H1 (cell line): ENCODE data around the gene ZNHIT3. TPM values are rescaled to one million over a fixed set of nuclear protein-coding genes. Genes with fewer than 3 reads are reported as not detected.
A peak's percentile ranks its signal among the peaks of the same experiment; 100 is the strongest.

Source experiments
- CTCF ChIA-PET: fragments of 300-600 bp; sonication (Branson Sonifier 250); formaldehyde crosslinking; loops from one replicate; lab custom pipeline; 2021; ENCODE audit not compliant: partially characterized antibody; lab: Charles Lee
- POLR2A ChIA-PET: fragments of 300-600 bp; sonication (Branson Sonifier 250); formaldehyde crosslinking; loops from one replicate; lab custom pipeline; 2021; ENCODE audit warnings: inconsistent platforms; ENCODE audit not compliant: partially characterized antibody; lab: Charles Lee
- DNase-seq, 2 experiments: peaks; one replicate each; pipeline versions ENCODE4 v3.0.0 to v3.0.0-alpha.2; 2010 to 2022; ENCODE audit warnings: low spot score in 2 of 2, low read depth in 1 of 2, mixed read lengths in 1 of 2
- FAIRE-seq: peaks from 2 replicates; lab custom pipeline; 2011; peaks lifted over from hg19 to GRCh38; lab: Jason Lieb, UNC
- H2AFZ ChIP-seq: 2 replicates; pipeline ENCODE4 v1.8.1; 2012; ENCODE audit warnings: low read length, inconsistent platforms
- H2AK5ac ChIP-seq: 2 replicates; pipeline ENCODE4 v1.6.1; 2013; ENCODE audit warnings: low read depth, low read length
- H2BK120ac ChIP-seq: replicated peaks from 2 replicates; pipeline ENCODE3; 2013; ENCODE audit warnings: low read depth, low read length, inconsistent platforms
- H2BK12ac ChIP-seq: 2 replicates; pipeline ENCODE4 v1.6.1; 2013; ENCODE audit warnings: low read depth, low read length
- H2BK15ac ChIP-seq: 2 replicates; pipeline ENCODE4 v1.6.1; 2013; ENCODE audit warnings: low read length
- H2BK20ac ChIP-seq: 2 replicates; pipeline ENCODE4 v1.6.1; 2013; ENCODE audit warnings: low read length
- H2BK5ac ChIP-seq: 2 replicates; pipeline ENCODE4 v1.6.1; 2013; ENCODE audit warnings: low read depth, low read length
- H3K14ac ChIP-seq: 2 replicates; pipeline ENCODE4 v1.6.1; 2013; ENCODE audit warnings: inconsistent platforms; ENCODE audit not compliant: insufficient read length
- H3K18ac ChIP-seq: 2 replicates; pipeline ENCODE4 v1.6.1; 2013; ENCODE audit warnings: low read length; ENCODE audit errors: extremely low read depth
- H3K23ac ChIP-seq: 2 replicates; pipeline ENCODE4 v1.6.1; 2013; ENCODE audit warnings: inconsistent platforms; ENCODE audit not compliant: insufficient read length
- H3K23me2 ChIP-seq: 2 replicates; pipeline ENCODE4 v1.6.1; 2013; ENCODE audit warnings: low read depth, low read length
- H3K27ac ChIP-seq: 2 replicates; pipeline ENCODE4 v1.6.1; 2011; ENCODE audit warnings: low read depth, low read length, inconsistent platforms
- H3K27me3 ChIP-seq, 4 experiments: replicated peaks in 1 of 4; 1 replicate in 1 of 4; 2 replicates in 3 of 4; pipeline versions ENCODE4 v1.6.1 to v1.8.1; 2011 to 2013; ENCODE audit warnings: low read length in 3 of 4, mild to moderate bottlenecking in 3 of 4, inconsistent platforms in 2 of 4, mixed read lengths in 2 of 4, moderate library complexity in 1 of 4; ENCODE audit not compliant: control insufficient read depth in 3 of 4, insufficient read depth in 3 of 4; ENCODE audit errors: extremely low read depth in 1 of 4
- H3K36me3 ChIP-seq, 4 experiments: 2 replicates each; pipeline versions ENCODE4 v1.6.1 to v1.8.1; 2011 to 2013; ENCODE audit warnings: mild to moderate bottlenecking in 4 of 4, low read length in 3 of 4, moderate library complexity in 2 of 4, control low read depth in 1 of 4, inconsistent platforms in 1 of 4; ENCODE audit not compliant: insufficient read depth in 4 of 4, control insufficient read depth in 2 of 4
- H3K4ac ChIP-seq: replicated peaks from 2 replicates; pipeline ENCODE3; 2013; ENCODE audit warnings: low read length, low read depth, mixed read lengths, inconsistent platforms; ENCODE audit not compliant: insufficient read length
- H3K4me1 ChIP-seq, 4 experiments: replicated peaks in 1 of 4; 1 replicate in 1 of 4; 2 replicates in 3 of 4; pipeline versions ENCODE4 v1.6.1 to v1.8.1; 2011 to 2013; ENCODE audit warnings: low read length in 3 of 4, inconsistent platforms in 2 of 4, mixed read lengths in 1 of 4; ENCODE audit not compliant: insufficient read depth in 4 of 4, control insufficient read depth in 3 of 4
- H3K4me2 ChIP-seq, 2 experiments: 2 replicates each; pipeline versions ENCODE4 v1.6.1 to v1.8.1; 2011 to 2013; ENCODE audit warnings: low read depth in 2 of 2, low read length in 2 of 2, control low read depth in 1 of 2, inconsistent platforms in 1 of 2, mild to moderate bottlenecking in 1 of 2; ENCODE audit not compliant: insufficient read depth in 1 of 2
- H3K4me3 ChIP-seq, 4 experiments: fragments of 200-600, 300-600 bp in 1 of 4; sonication (generic), shearing (Covaris generic), sonication (Bioruptor Twin) in 1 of 4; 2 replicates each; pipeline versions ENCODE4 v1.5.1 to v1.8.1; 2011 to 2016; ENCODE audit warnings: low read length in 4 of 4, low read depth in 3 of 4, control low read depth in 2 of 4, inconsistent platforms in 2 of 4, mild to moderate bottlenecking in 2 of 4, mixed read lengths in 1 of 4, moderate library complexity in 1 of 4; ENCODE audit not compliant: insufficient read depth in 2 of 4; ENCODE audit errors: extremely low read depth in 1 of 4
- H3K56ac ChIP-seq: replicated peaks from 2 replicates; pipeline ENCODE3; 2013; ENCODE audit warnings: low read depth, mild to moderate bottlenecking, mixed read lengths, low read length, inconsistent platforms; ENCODE audit not compliant: insufficient read length
- H3K79me1 ChIP-seq: 2 replicates; pipeline ENCODE4 v1.6.1; 2013; ENCODE audit warnings: low read depth, low read length, control low read depth
- H3K79me2 ChIP-seq, 2 experiments: 2 replicates each; pipeline versions ENCODE4 v1.6.1 to v1.8.1; 2012 to 2013; ENCODE audit warnings: low read length in 2 of 2, mild to moderate bottlenecking in 2 of 2, inconsistent platforms in 1 of 2; ENCODE audit not compliant: insufficient read depth in 2 of 2, control insufficient read depth in 1 of 2
- H3K9ac ChIP-seq, 4 experiments: replicated peaks in 1 of 4; 1 replicate in 1 of 4; 2 replicates in 3 of 4; pipeline versions ENCODE4 v1.6.1 to v1.8.1; 2011 to 2013; ENCODE audit warnings: low read depth in 3 of 4, low read length in 3 of 4, control low read depth in 2 of 4, mild to moderate bottlenecking in 2 of 4, moderate library complexity in 2 of 4, inconsistent platforms in 1 of 4; ENCODE audit errors: extremely low read depth in 1 of 4
- H3K9me3 ChIP-seq, 2 experiments: 2 replicates each; pipeline versions ENCODE4 v1.6.1 to v1.8.1; 2012 to 2013; ENCODE audit warnings: mild to moderate bottlenecking in 2 of 2, moderate library complexity in 2 of 2, control low read depth in 1 of 2, inconsistent platforms in 1 of 2, low read depth in 1 of 2, low read length in 1 of 2, mixed read lengths in 1 of 2; ENCODE audit not compliant: insufficient read depth in 2 of 2
- H4K20me1 ChIP-seq, 2 experiments: replicated peaks in 1 of 2; 2 replicates each; pipeline versions ENCODE3 to v1.8.1; 2011 to 2013; ENCODE audit warnings: inconsistent platforms in 2 of 2, low read length in 2 of 2, mild to moderate bottlenecking in 1 of 2; ENCODE audit not compliant: insufficient read depth in 2 of 2, control insufficient read depth in 1 of 2
- H4K5ac ChIP-seq: 2 replicates; pipeline ENCODE4 v1.6.1; 2013; ENCODE audit warnings: low read length, low read depth, mixed read lengths, inconsistent platforms; ENCODE audit not compliant: insufficient read length
- H4K8ac ChIP-seq: 2 replicates; pipeline ENCODE4 v1.8.0; 2013; ENCODE audit warnings: mild to moderate bottlenecking, moderate library complexity, low read length, inconsistent platforms; ENCODE audit not compliant: insufficient read depth; ENCODE audit errors: extremely low read depth
- H4K91ac ChIP-seq: replicated peaks from 2 replicates; pipeline ENCODE3; 2013; ENCODE audit warnings: low read length, mixed read lengths, inconsistent platforms; ENCODE audit not compliant: insufficient read length
- MAX ChIP-seq: IDR thresholded peaks from 2 replicates; pipeline ENCODE4 v1.6.1; 2012; ENCODE audit warnings: inconsistent platforms
- TCF12 ChIP-seq: IDR thresholded peaks from 2 replicates; pipeline ENCODE4 v1.6.1; 2011; ENCODE audit warnings: low read depth, mild to moderate bottlenecking, low read length
- WGBS, 2 experiments: shearing (Covaris generic) in 1 of 2; methylation state at CpG; one replicate each; pipeline versions ENCODE4 v1.1.6 to v1.1.7; 2013 to 2015; ENCODE audit warnings: low lambda C conversion rate in 2 of 2, mixed read lengths in 2 of 2, inconsistent platforms in 1 of 2, low coverage in 1 of 2, missing lambda C conversion rate in 1 of 2; ENCODE audit not compliant: insufficient replicate concordance in 2 of 2, insufficient coverage in 1 of 2, insufficient read length in 1 of 2; ENCODE audit errors: extremely low coverage in 1 of 2, missing lambda C conversion rate in 1 of 2; 5-methylcytosine and 5-hydroxymethylcytosine counted together
- polyA plus RNA-seq, 7 experiments: library from polyadenylated mRNA; depleted of rRNA in 3 of 7; stranded (reverse) in 5 of 7; unstranded in 2 of 7; fragments of >200 nt in 5 of 7; fragments of 200-250 nt in 2 of 7; gene quantifications; 1 replicate in 5 of 7; 2 replicates in 1 of 7; 4 replicates in 1 of 7; pipeline versions ENCODE4 v1.2.1 to v1.2.3, GENCODE V29; 2011 to 2013; ENCODE audit warnings: missing spikeins in 2 of 7, mixed read lengths in 2 of 7
- total RNA-seq: library from RNA; stranded (reverse); fragmentation: NEBNext Ultra II Directional; extraction: Animal tissue kit (Norgen Biotek cat#: 25700); gene quantifications from 2 replicates; pipeline ENCODE4 v1.2.1, GENCODE V29; 2021

ZNHIT3 gene
- total and polyA plus RNA-seq, 2 of the 8 experiments (the other 6 are each of a cell fraction or from before 2014, with no cell fraction given): 59.1 to 147 TPM

- FAIRE-seq (no peak), DNase-seq (no peak)
- H4K20me1 ChIP-seq: no peaks in the 10 kb centered on the region
- H3K56ac ChIP-seq: no peak overlapping the region
- POLR2A ChIA-PET: no interaction called here
- H2BK15ac ChIP-seq: 0 out of 2 replicates have a peak overlapping the region, but pooled peaks have one; percentile 72
- H3K14ac ChIP-seq: no peak overlapping the region
- CTCF ChIA-PET: interaction anchor here (1.9 to 2.9 kb wide), 2 partner anchors 9 to 12 kb away, joined by 5 to 17 read pairs; no protein-coding TSS in a partner anchor
- no peak overlapping the region for H3K27ac ChIP-seq
- H3K9ac ChIP-seq: no peak overlapping the region
- no peaks in the 10 kb centered on the region for H3K36me3 ChIP-seq
- no peak overlapping the region; the same call in 1 of the 2 replicates for H4K8ac ChIP-seq
- no peak overlapping the region for H4K91ac ChIP-seq
- H3K9me3 ChIP-seq: no peaks in the 10 kb centered on the region
- H3K79me1 ChIP-seq: 0 out of 2 replicates have a peak, but pooled peaks cover 2% of the 10 kb centered on the region
- peaks cover 4% of the 10 kb centered on the region for H3K23me2 ChIP-seq
- H3K27me3 ChIP-seq: peaks cover 15 to 31% (median 26%) of the 10 kb centered on the region in 4 experiments
- no peak overlapping the region for H4K5ac ChIP-seq
- H2AFZ ChIP-seq: no peak overlapping the region
- no peak overlapping the region for H2BK12ac ChIP-seq
- H3K79me2 ChIP-seq: peaks cover 0 to under 1% of the 10 kb centered on the region in 2 experiments; a peak in 1 of 4 replicates
- no peak overlapping the region for H2BK5ac ChIP-seq
- no peak overlapping the region for H3K4ac ChIP-seq
- H2BK120ac ChIP-seq: no peak overlapping the region
- H3K4me1 ChIP-seq: peaks cover 0 to 11% (median 9%) of the 10 kb centered on the region in 4 experiments; a peak in 5 of 7 replicates
- H3K23ac ChIP-seq: no peak overlapping the region
- peak overlapping the region in 1 of 2 experiments; percentile 33; a peak in 1 of 4 replicates for H3K4me2 ChIP-seq
- H3K4me3 ChIP-seq: no peak overlapping the region
- 91% methylated on average over 7 of the region's 7 CpGs; no CpG with 5 or more reads in 1 of the 2 experiments for WGBS, 2 experiments
- no peak overlapping the region for H2BK20ac ChIP-seq
- no peak overlapping the region; the same call in 1 of the 2 replicates for H3K18ac ChIP-seq
- no peak overlapping the region for H2AK5ac ChIP-seq
- TF ChIP-seq MAX (no peak), TCF12 (no peak)
Measured at GRCh38 chr17:36481829-36482228, 4.7 kb upstream of the ZNHIT3 start.
